ENCODE results near the gene IL31RA.

The IL31RA gene

DNA sequence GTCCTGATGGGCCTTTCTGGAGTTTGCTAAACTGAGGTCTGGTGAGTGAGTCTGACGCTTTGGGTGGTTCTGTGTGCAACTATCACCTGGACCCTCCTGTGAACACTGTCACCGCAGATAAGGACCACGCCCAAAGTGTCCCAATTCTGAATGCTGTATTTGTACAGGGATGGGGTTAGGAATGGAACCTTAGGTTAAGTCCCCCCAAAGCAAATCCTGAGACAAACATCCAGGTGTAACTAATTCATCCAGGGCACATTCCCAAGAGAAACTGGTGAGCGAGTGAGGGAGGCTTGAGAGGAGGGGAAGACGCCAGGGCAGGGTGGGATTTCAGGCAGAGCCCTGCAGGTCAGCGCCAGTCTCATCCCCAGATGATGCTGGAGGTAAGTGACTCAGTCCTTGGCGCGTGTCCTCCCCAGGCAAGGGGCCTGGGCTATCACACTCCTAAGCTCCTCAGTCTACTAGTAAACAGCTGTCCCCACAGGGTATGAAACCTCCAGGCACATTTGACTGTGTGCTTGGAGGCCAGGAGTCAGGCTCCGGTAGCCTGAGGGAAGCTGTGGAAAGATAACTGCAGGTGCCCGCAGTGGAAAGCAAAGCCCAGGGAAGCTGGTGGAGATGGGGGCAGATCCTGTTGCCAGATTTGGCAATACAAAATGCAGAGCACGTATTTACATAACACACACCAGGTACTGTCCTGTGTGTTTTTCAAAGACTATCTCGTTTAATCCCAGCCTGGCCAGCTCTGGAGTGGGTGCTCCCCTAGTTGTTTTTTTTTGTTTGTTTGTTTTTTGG is 76.9 kb downstream of the IL31RA start:
- Histone ChIP-seq H3K4me3 (ENCODE audit: low read length) (no peak overlapping the region), H3K9me3 (ENCODE audit: control insufficient read depth, insufficient read depth, low read length) (no peaks in the 10 kb centered on the region), H3K27me3 (ENCODE audit: control insufficient read depth, low read length) (peaks cover 3% of the 10 kb centered on the region), H3K4me1 (ENCODE audit: control insufficient read depth, low read length) (peaks cover 6% of the 10 kb centered on the region), H3K9me2 (replicated peaks; ENCODE audit: control insufficient read depth, low read length) (no peaks in the 10 kb centered on the region), H3K79me2 (ENCODE audit: control insufficient read depth, low read length) (no peaks in the 10 kb centered on the region), H3K36me3 (ENCODE audit: control insufficient read depth, low read length) (no peaks in the 10 kb centered on the region), H3K27ac (ENCODE audit: low read depth, low read length) (no peak overlapping the region), H3F3A (ENCODE audit: control insufficient read depth, insufficient read depth) (no peaks in the 10 kb centered on the region), H4K20me1 (ENCODE audit: control insufficient read depth, insufficient read depth, low read depth, low read length) (no peaks in the 10 kb centered on the region), H3K4me2 (ENCODE audit: low read length) (no peak overlapping the region)
- TF ChIP-seq, protein P1, sequence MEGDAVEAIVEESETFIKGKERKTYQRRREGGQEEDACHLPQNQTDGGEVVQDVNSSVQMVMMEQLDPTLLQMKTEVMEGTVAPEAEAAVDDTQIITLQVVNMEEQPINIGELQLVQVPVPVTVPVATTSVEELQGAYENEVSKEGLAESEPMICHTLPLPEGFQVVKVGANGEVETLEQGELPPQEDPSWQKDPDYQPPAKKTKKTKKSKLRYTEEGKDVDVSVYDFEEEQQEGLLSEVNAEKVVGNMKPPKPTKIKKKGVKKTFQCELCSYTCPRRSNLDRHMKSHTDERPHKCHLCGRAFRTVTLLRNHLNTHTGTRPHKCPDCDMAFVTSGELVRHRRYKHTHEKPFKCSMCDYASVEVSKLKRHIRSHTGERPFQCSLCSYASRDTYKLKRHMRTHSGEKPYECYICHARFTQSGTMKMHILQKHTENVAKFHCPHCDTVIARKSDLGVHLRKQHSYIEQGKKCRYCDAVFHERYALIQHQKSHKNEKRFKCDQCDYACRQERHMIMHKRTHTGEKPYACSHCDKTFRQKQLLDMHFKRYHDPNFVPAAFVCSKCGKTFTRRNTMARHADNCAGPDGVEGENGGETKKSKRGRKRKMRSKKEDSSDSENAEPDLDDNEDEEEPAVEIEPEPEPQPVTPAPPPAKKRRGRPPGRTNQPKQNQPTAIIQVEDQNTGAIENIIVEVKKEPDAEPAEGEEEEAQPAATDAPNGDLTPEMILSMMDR (IDR thresholded peaks at IDR 0.05; ENCODE audit: low read depth, low read length, poor library complexity, severe bottlenecking) = no peak
- TF ChIP-seq EZH2phosphoT487 (IDR thresholded peaks at IDR 0.05; ENCODE audit: borderline replicate concordance, low read length) = no peak

DNA sequence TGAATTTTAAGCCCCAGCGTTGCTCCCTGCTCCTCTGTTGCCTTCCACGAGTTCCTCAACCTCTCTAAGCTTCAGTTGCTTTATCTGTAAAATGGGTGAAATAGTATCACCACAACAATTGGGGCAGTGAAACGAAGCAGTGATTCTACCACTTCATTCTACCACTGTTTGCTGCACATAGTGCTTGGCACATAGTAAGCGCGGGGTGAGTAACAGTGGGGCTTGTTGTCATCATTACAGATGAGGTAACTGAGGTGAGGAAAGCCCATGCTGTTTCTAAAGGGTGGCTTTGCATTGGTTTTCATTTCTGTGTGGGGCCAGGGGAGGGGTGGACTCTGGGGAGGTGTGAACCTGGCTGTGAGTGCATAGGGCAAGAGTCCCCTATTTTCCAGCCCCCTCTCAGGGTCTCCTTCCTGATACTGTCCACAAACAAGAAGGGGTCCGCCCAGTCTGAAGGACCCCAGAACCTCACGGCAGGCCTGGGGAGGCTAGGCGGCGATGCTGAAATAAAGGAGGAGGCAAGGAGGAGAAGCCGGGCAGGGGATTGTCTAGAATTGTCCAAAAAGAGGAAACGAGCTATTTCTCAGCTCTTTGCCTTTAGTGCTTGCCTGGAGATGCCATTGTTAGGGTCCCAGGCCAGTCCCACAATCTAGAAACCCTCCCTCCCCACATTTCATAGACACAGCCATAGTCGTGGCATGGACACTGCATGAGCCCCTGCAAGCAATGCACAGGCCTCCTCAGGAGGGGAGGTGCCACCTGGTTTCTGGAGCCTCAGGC is 78.1 kb downstream of the IL31RA start:
- H3K4me3 ChIP-seq (ENCODE audit: low read length) = no peak overlapping the region

DNA sequence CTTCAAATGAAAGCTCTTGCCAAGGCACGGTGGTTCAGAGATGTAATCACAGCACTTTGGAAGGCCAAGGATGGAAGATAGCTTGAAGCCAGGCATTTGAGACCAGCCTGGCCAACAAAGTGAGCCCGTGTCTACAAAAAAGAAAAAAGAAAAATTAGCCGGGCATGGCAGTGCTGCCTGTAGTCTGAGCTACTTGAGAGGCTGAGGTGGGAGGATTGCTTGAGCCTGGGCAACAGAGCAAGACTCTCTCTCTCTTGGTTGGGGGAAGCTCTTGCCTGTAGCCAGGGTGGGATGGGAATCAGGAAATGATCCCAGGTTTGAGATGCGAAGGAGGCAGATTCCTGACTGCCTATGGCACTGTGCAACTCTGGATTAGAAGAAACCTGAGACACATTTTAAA is 81.5 kb downstream of the IL31RA start:
- no peaks in the 10 kb centered on the region for H3K79me2 ChIP-seq (ENCODE audit: control insufficient read depth, low read length)
- H3K9me3 ChIP-seq (ENCODE audit: control insufficient read depth, insufficient read depth, low read length) = no peaks in the 10 kb centered on the region
- no peaks in the 10 kb centered on the region for H3K36me3 ChIP-seq (ENCODE audit: control insufficient read depth, low read length)
- H3K4me1 ChIP-seq (ENCODE audit: control insufficient read depth, low read length) = no peaks in the 10 kb centered on the region
- H3K27ac ChIP-seq (ENCODE audit: low read depth, low read length) = no peak overlapping the region
- no peak for TF ChIP-seq EZH2phosphoT487 (IDR thresholded peaks at IDR 0.05; ENCODE audit: borderline replicate concordance, low read length)
- TF ChIP-seq, protein P1 (IDR thresholded peaks at IDR 0.05; ENCODE audit: low read depth, low read length, poor library complexity, severe bottlenecking) = no peak
- no peaks in the 10 kb centered on the region for H3K9me2 ChIP-seq (replicated peaks; ENCODE audit: control insufficient read depth, low read length)
- H3F3A ChIP-seq (ENCODE audit: control insufficient read depth, insufficient read depth) = peaks cover 3% of the 10 kb centered on the region; the same call in 1 of the 2 replicates
- H3K4me2 ChIP-seq (ENCODE audit: low read length) = no peak overlapping the region
- H4K20me1 ChIP-seq (ENCODE audit: control insufficient read depth, insufficient read depth, low read depth, low read length) = no peaks in the 10 kb centered on the region
- H3K27me3 ChIP-seq (ENCODE audit: control insufficient read depth, low read length) = no peaks in the 10 kb centered on the region
- H3K4me3 ChIP-seq (ENCODE audit: low read length) = no peak overlapping the region

More for the DNA sequence above, 78.1 kb downstream of the IL31RA start:
- Histone ChIP-seq H3K27ac (ENCODE audit: low read depth, low read length) (no peak overlapping the region), H3K9me3 (ENCODE audit: control insufficient read depth, insufficient read depth, low read length) (no peaks in the 10 kb centered on the region), H4K20me1 (ENCODE audit: control insufficient read depth, insufficient read depth, low read depth, low read length) (no peaks in the 10 kb centered on the region), H3K4me1 (ENCODE audit: control insufficient read depth, low read length) (no peaks in the 10 kb centered on the region), H3K36me3 (ENCODE audit: control insufficient read depth, low read length) (no peaks in the 10 kb centered on the region), H3K9me2 (replicated peaks; ENCODE audit: control insufficient read depth, low read length) (no peaks in the 10 kb centered on the region), H3K79me2 (ENCODE audit: control insufficient read depth, low read length) (no peaks in the 10 kb centered on the region), H3K27me3 (ENCODE audit: control insufficient read depth, low read length) (no peaks in the 10 kb centered on the region), H3K4me2 (ENCODE audit: low read length) (no peak overlapping the region), H3F3A (ENCODE audit: control insufficient read depth, insufficient read depth) (no peaks in the 10 kb centered on the region)
- TF ChIP-seq EZH2phosphoT487 (IDR thresholded peaks at IDR 0.05; ENCODE audit: borderline replicate concordance, low read length) = no peak
- TF ChIP-seq, protein P1 (IDR thresholded peaks at IDR 0.05; ENCODE audit: low read depth, low read length, poor library complexity, severe bottlenecking) = no peak
